HG03558 (cell line): ENCODE data around the gene GAST.
A peak's percentile ranks its signal among the peaks of the same experiment; 100 is the strongest.
"Not testable (repeated sequence)": the region's sequence is repeated elsewhere in the genome, so short reads cannot be mapped to it uniquely, and the experiment has no call there.

Experiments
- ATAC-seq: cut with Tn5 transposase; IDR thresholded peaks from one replicate; pipeline ENCODE4 v1.9.1; 2021; ENCODE audit warnings: moderate number of reproducible peaks; ENCODE audit not compliant: unreplicated experiment; ENCODE audit errors: extremely low read depth

The GAST gene

GRCh38 chr17:41711669-41712400 is at the start of gene GAST:
Gene GAST (plus strand): TSS chr17:41712331. CDS start chr17:41715437, 3,106 bp downstream.
- no peak for ATAC-seq

- ATAC-seq: no peak
Measured at GRCh38 chr17:41663451-41664171, 48.5 kb upstream of the GAST start.

GRCh38 chr17:41664172-41664457 is 48.0 kb upstream of the GAST start:
- no peak for ATAC-seq

GRCh38 chr17:41664587-41665565 is 47.3 kb upstream of the GAST start:
- ATAC-seq: no peak

- peak; percentile 35 for ATAC-seq
Measured at GRCh38 chr17:41665566-41666236, 46.4 kb upstream of the GAST start.

GRCh38 chr17:41666237-41666641 is 45.9 kb upstream of the GAST start:
- ATAC-seq: peak; percentile 25

GRCh38 chr17:41666708-41667279 is 45.3 kb upstream of the GAST start:
- no peak for ATAC-seq

- ATAC-seq: no peak
Measured at GRCh38 chr17:41667280-41668041, 44.7 kb upstream of the GAST start.

- ATAC-seq: no peak
Measured at GRCh38 chr17:41672153-41672552, 40.0 kb upstream of the GAST start.

- ATAC-seq: not testable (repeated sequence)
Measured at GRCh38 chr17:41675157-41676057, 36.7 kb upstream of the GAST start.

- ATAC-seq: no peak
Measured at GRCh38 chr17:41676058-41676419, 36.1 kb upstream of the GAST start.

- ATAC-seq: no peak
Measured at GRCh38 chr17:41678411-41678906, 33.7 kb upstream of the GAST start.

- no peak for ATAC-seq
Measured at GRCh38 chr17:41678907-41679739, 33.0 kb upstream of the GAST start.

- ATAC-seq: no peak
Measured at GRCh38 chr17:41679740-41680425, 32.2 kb upstream of the GAST start.

GRCh38 chr17:41680426-41681040 is 31.6 kb upstream of the GAST start:
- no peak for ATAC-seq

GRCh38 chr17:41681776-41682175 is 30.4 kb upstream of the GAST start:
- no peak for ATAC-seq
